Measurements from ENCODE around the gene RMDN2.
"Not testable (repeated sequence)": the region's sequence is repeated elsewhere in the genome, so short reads cannot be mapped to it uniquely, and the experiment has no call there.

The RMDN2 gene

DNA sequence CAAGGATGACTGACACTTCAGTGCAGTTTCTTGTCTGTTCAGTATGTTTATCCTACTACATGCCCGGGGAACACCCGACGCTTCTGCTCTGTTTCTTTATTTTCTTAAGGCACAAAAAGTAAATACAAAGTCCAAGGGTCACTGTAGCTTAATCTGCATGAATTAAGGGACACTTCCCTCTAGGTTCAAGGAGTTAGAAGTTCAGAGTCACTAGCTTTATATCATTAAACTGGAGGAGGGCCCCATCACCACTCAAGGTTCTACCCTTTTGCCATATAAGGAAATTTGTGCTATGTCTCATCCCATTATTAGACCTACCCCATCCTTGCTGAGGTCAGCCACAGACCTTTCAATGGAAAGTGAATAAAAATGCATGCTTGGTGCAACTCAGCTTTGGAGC is 27.6 kb upstream of the RMDN2 start:
- no peak for DNase-seq (ENCODE audit: low read depth)

DNA sequence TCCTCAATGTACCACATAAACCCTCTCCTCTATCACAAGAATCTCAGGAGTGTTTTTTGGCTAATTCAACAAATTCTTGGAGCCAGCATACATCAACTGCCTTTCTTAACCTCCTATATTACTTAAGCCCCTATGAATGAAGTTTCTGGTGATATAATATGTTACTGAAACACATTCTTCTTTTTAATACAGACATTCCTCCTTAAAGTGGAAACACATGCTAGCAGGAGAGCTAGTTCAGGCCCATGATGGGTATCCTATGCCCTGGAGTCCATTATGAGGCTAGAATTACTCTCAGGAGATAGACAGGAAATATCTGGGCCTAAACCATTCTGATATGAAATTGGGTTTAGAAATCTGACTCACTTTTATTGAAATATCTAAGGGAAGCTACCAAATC is 26.6 kb upstream of the RMDN2 start:
- no peak for DNase-seq (ENCODE audit: low read depth)

GRCh38 chr2:37902991-37903390 is 22.1 kb upstream of the RMDN2 start:
- no peak for DNase-seq (ENCODE audit: low read depth)

- no peak for DNase-seq (ENCODE audit: low read depth)
Measured at GRCh38 chr2:37904425-37904824, 20.7 kb upstream of the RMDN2 start.

DNA sequence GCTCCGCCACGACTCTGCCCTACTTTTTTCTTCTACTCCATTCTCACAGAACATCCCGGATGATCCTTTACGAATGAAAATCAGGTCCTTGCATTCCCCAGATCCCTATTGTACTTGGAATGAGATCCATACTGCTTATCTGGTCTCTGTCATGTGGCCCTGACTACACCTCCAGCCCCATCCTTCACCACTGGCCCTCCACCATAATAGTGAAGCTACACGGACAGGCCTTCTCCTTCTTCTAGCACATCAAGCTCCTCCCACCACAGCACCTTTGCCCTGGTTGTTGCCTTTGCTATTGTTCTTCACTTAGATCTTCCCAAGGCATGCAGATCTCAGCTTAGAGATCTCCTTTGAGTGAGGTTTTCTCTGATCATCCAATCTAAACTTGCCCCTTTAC is 20.1 kb upstream of the RMDN2 start:
- no peak for DNase-seq (ENCODE audit: low read depth)

- no peak for DNase-seq (ENCODE audit: low read depth)
Measured at GRCh38 chr2:37906131-37906530, 19.0 kb upstream of the RMDN2 start.

- DNase-seq (ENCODE audit: low read depth): no peak
Measured at GRCh38 chr2:37907501-37908225, 17.4 kb upstream of the RMDN2 start.

- no peak for DNase-seq (ENCODE audit: low read depth)
Measured at GRCh38 chr2:37911296-37911873, 13.7 kb upstream of the RMDN2 start.

DNA sequence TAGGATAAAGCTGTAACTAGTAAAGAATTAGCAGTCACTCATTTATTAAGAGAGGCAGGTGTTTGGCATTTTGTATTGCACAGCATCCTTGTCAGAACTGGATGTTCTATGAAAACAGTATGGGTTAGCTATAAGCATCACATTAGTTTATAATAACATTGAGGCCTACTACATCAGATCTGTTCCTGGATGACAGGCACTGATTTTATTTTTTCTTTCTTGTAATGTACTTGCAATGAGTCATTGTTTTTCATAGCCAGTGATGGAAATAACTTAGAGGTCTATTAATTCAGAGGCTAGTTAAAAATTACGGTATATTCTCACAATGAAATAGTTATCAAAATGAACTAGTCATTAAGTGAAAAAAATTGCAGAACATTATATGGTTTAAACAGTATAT is 13.0 kb upstream of the RMDN2 start:
- DNase-seq (ENCODE audit: low read depth): no peak

- no peak for DNase-seq (ENCODE audit: low read depth)
Measured at GRCh38 chr2:37912616-37913015, 12.5 kb upstream of the RMDN2 start.

DNA sequence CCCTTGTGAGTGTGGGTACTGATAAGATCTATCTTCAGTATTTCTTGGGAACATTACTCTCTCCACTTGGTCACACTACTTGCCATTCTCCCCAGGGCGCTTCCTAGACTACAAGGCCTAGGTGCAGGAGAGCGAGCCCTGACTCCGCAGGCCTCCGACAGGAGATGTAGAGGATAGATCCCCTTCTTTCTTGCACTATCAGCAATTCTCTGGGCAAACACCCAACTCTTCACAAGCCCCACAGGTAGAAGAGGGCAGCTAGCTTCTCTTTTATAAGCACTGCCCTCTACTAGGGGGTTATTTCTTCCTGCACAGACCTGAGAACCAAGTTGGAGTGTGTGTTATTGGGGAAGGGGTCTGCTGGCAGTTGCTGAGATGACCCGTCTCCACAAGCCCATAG is 10.7 kb upstream of the RMDN2 start:
- DNase-seq (ENCODE audit: low read depth): no peak

DNA sequence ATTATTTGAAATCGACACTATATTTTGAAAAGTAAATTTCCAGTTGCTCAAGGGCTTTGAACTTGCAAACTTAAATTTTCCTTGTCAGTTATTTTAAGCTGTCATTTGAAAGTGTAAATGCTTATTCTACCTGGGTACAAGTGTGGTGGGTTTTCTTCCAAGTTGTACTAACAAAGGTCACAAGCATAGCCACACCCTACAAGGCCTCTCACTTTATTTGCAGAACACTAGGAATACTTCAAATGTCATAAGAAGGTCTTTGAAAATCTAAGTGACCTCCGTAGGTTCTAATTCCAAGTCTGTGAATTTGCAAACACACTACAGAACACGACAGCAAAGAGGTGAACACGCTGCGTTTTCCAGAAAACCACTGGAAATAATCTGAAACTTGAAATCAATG is 9.3 kb upstream of the RMDN2 start:
- DNase-seq (ENCODE audit: low read depth): no peak

DNA sequence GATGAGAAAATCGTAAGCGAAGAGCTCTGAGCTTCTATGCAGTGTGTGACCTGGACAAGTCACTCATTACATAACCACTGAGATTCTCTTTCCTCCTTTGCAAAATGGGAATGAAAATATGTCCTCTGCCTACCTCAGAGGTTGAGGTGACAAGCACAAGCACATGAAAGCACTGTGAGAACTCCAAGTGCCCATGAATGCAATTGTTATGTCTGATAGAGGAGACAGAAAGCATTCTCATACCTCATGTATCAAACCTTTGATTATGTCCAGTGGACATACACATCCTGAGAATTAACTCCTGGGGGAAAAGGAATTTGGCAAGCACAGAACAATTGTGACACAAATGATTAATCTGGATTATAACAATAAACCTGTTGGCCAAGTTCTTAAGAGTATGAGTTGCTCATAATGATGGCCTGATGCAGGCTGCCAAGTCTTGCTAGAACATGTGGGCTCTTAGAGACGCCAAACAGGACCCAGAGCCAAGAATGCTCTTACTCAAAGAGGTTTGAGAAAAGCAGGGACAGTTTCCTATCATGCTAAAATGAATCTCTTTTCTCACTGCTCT is 8.5 kb upstream of the RMDN2 start:
- DNase-seq (ENCODE audit: low read depth): no peak

- no peak for DNase-seq (ENCODE audit: low read depth)
Measured at GRCh38 chr2:37917281-37918228, 7.5 kb upstream of the RMDN2 start.

GRCh38 chr2:37918742-37919186 is 6.3 kb upstream of the RMDN2 start:
- no peak for DNase-seq (ENCODE audit: low read depth)

GRCh38 chr2:37919631-37920032 is 5.5 kb upstream of the RMDN2 start:
- DNase-seq (ENCODE audit: low read depth): no peak

GRCh38 chr2:37920570-37920969 is 4.5 kb upstream of the RMDN2 start:
- no peak for DNase-seq (ENCODE audit: low read depth)

- DNase-seq (ENCODE audit: low read depth): no peak
Measured at GRCh38 chr2:37921781-37922180, 3.3 kb upstream of the RMDN2 start.

GRCh38 chr2:37923308-37924055 is 1.6 kb upstream of the RMDN2 start:
- no peak for DNase-seq (ENCODE audit: low read depth)

GRCh38 chr2:37926635-37927034 is 1.5 kb downstream of the RMDN2 start:
- no peak for DNase-seq (ENCODE audit: low read depth)

- no peak for DNase-seq (ENCODE audit: low read depth)
Measured at GRCh38 chr2:37928377-37928776, 3.3 kb downstream of the RMDN2 start.

- DNase-seq (ENCODE audit: low read depth): not testable (repeated sequence)
Measured at GRCh38 chr2:37930392-37930791, 5.3 kb downstream of the RMDN2 start.

Measured in stimulated activated CD8-positive, alpha-beta memory T cell treated with anti-CD3 and anti-CD28 coated beads, Interleukin-4, amount 100 ng/mL, for 24 hours (primary cell).